Neural cell (in vitro differentiated cells): ENCODE data around the gene SEMA6A. TPM values are rescaled to one million over a fixed set of nuclear protein-coding genes. Genes with fewer than 3 reads are reported as not detected.

Experiments used
- H2AFZ ChIP-seq: fragments of 200-600, 300-800 bp; sonication (generic), shearing (Covaris generic); 2 replicates; pipeline ENCODE4 v1.6.0; 2014; ENCODE audit warnings: low read depth, mild to moderate bottlenecking, antibody characterized with exemption, low read length, moderate library complexity
- H3F3A ChIP-seq: fragments of 200-600 bp; shearing (Covaris generic); 2 replicates; pipeline ENCODE4 v1.6.1; 2016; ENCODE audit warnings: mild to moderate bottlenecking, moderate library complexity, mixed read lengths, antibody characterized with exemption, low read length; ENCODE audit not compliant: insufficient read depth, poor library complexity, severe bottlenecking
- H3K27ac ChIP-seq: fragments of 200-600, 300-800 bp; sonication (generic), shearing (Covaris generic); 2 replicates; pipeline ENCODE4 v1.5.1; 2014; ENCODE audit warnings: mild to moderate bottlenecking, low read length, moderate library complexity
- H3K27me3 ChIP-seq: fragments of 300-800, 200-600 bp; sonication (generic), shearing (Covaris generic); 2 replicates; pipeline ENCODE4 v1.6.0; 2014; ENCODE audit warnings: mild to moderate bottlenecking, low read depth, low read length, moderate library complexity; ENCODE audit not compliant: insufficient read depth
- H3K36me3 ChIP-seq: fragments of 300-800, 200-600 bp; sonication (generic), shearing (Covaris generic); 2 replicates; pipeline ENCODE4 v1.5.1; 2014; ENCODE audit warnings: mild to moderate bottlenecking, antibody characterized with exemption, low read length, moderate library complexity; ENCODE audit not compliant: insufficient read depth
- H3K4me2 ChIP-seq: fragments of 300-800, 200-600 bp; sonication (generic), shearing (Covaris generic); 2 replicates; pipeline ENCODE4 v1.6.0; 2014; ENCODE audit warnings: mild to moderate bottlenecking, low read length
- H3K4me3 ChIP-seq: fragments of 300-800, 200-600 bp; sonication (generic), shearing (Covaris generic); 2 replicates; pipeline ENCODE4 v1.5.1; 2014; ENCODE audit warnings: mild to moderate bottlenecking, low read length, moderate library complexity
- H3K79me2 ChIP-seq: fragments of 200-600 bp; shearing (Covaris generic); replicated peaks from 2 replicates; pipeline ENCODE4 v1.6.0; 2014; ENCODE audit warnings: mild to moderate bottlenecking, low read length, moderate library complexity; ENCODE audit not compliant: insufficient read depth
- H3K9ac ChIP-seq: fragments of 300-800, 200-600 bp; sonication (generic), shearing (Covaris generic); 2 replicates; pipeline ENCODE4 v1.6.1; 2016; ENCODE audit warnings: mild to moderate bottlenecking, low read length, mixed read lengths
- H3K9me2 ChIP-seq: fragments of 200-600 bp; shearing (Covaris generic); 2 replicates; pipeline ENCODE4 v1.6.1; 2016; ENCODE audit warnings: mild to moderate bottlenecking, low read length, mixed read lengths; ENCODE audit not compliant: insufficient read depth
- H3K9me3 ChIP-seq: fragments of 200-600, 300-800 bp; sonication (generic), shearing (Covaris generic); 2 replicates; pipeline ENCODE4 v1.6.1; 2016; ENCODE audit warnings: mild to moderate bottlenecking, mixed run types, low read length, moderate library complexity, mixed read lengths
- H4K20me1 ChIP-seq: fragments of 200-600 bp; shearing (Covaris generic); 2 replicates; pipeline ENCODE4 v1.6.1; 2016; ENCODE audit warnings: mild to moderate bottlenecking, mixed run types; ENCODE audit not compliant: insufficient read depth
- EP300 ChIP-seq: fragments of 450-650 bp; conservative IDR thresholded peaks from 2 replicates; pipeline ENCODE4 v1.6.1; 2014; ENCODE audit warnings: antibody characterized with exemption, mild to moderate bottlenecking, moderate library complexity; ENCODE audit not compliant: poor library complexity, severe bottlenecking
- EZH2 ChIP-seq: fragments of 200-600, 300-800 bp; shearing (Covaris generic), sonication (generic); IDR thresholded peaks from 2 replicates; pipeline ENCODE4 v1.6.1; 2014; ENCODE audit warnings: antibody characterized with exemption, low read length, borderline replicate concordance, mild to moderate bottlenecking; ENCODE audit not compliant: insufficient read depth, poor library complexity, severe bottlenecking
- MXI1 ChIP-seq: fragments of 450-650 bp; conservative IDR thresholded peaks from 2 replicates; pipeline ENCODE4 v1.6.1; 2014; ENCODE audit warnings: antibody characterized with exemption, mild to moderate bottlenecking; ENCODE audit not compliant: poor library complexity, severe bottlenecking
- POLR2AphosphoS5 ChIP-seq: IDR thresholded peaks from 2 replicates; pipeline ENCODE4 v1.6.1; 2012
- RAD21 ChIP-seq: fragments of 450-650 bp; conservative IDR thresholded peaks from 2 replicates; pipeline ENCODE4 v1.6.1; 2014; ENCODE audit warnings: antibody characterized with exemption, mild to moderate bottlenecking, moderate library complexity
- SMC3 ChIP-seq: fragments of 450-650 bp; conservative IDR thresholded peaks from 2 replicates; pipeline ENCODE4 v1.6.1; 2014; ENCODE audit warnings: antibody characterized with exemption, mild to moderate bottlenecking, moderate library complexity; ENCODE audit not compliant: poor library complexity
- TAF1 ChIP-seq: IDR thresholded peaks from 2 replicates; pipeline ENCODE4 v1.6.1; 2012; ENCODE audit warnings: low read depth
- polyA plus RNA-seq: library from polyadenylated mRNA; depleted of rRNA; stranded (reverse); fragments of >200 nt; gene quantifications from 2 replicates; pipeline ENCODE4 v1.2.3, GENCODE V29; 2014
- TF ChIP-seq, protein P1 (sequence below): fragments of 450-650 bp; IDR thresholded peaks from 2 replicates; pipeline ENCODE4 v1.5.1; 2014; ENCODE audit warnings: antibody characterized with exemption, mild to moderate bottlenecking, moderate library complexity; ENCODE audit not compliant: poor library complexity, severe bottlenecking
- TF ChIP-seq, protein P2 (sequence below): IDR thresholded peaks from 2 replicates; pipeline ENCODE4 v1.6.1; 2012; ENCODE audit warnings: borderline replicate concordance

Gene SEMA6A
- polyA plus RNA-seq, 1 donor from 2014 or later, result 6.5 TPM

DNA sequence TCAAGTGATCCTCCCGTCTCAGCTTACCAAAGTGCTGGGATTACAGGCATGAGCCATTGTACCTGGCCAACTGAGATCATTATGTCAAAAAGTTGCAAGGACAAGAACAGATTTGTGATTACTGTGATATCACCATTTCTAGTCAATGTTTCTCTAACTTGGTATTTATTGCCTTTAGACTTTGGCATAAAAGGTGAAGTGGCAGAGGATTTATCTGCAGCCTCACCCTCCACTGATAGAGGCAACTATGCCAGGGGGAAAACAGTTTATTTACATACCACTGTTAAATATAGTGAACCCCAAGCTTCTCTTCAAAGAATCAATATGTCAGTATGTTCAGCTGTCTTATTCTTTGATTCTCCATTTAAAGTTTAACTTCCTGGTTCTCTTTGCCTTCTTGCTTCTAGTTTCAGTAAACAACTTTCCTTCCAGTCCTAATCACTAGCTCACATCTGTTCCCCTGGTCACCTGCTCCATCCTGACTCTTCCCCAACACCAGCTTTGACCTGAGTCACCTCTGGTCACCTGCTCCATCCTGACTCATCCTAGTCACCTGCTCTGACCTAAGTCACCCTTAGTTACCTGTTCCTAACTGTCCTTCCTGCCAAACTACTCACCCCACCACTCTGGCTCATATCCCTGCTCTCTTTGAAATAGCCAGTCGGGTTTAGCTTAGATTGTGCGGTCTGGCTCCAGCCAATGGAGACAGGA, 29.9 kb downstream of the SEMA6A start:
- Histone ChIP-seq H3K27ac (no peak overlapping the region), H3K27me3 (no peaks in the 10 kb centered on the region), H2AFZ (no peak overlapping the region), H3K4me2 (no peak overlapping the region), H3K36me3 (no peaks in the 10 kb centered on the region), H3K9me2 (no peaks in the 10 kb centered on the region), H4K20me1 (no peaks in the 10 kb centered on the region), H3K9me3 (no peaks in the 10 kb centered on the region), H3K4me3 (no peak overlapping the region), H3K9ac (no peak overlapping the region), H3F3A (no peaks in the 10 kb centered on the region), H3K79me2 (peaks cover 20% of the 10 kb centered on the region)
- TF ChIP-seq, protein P1, sequence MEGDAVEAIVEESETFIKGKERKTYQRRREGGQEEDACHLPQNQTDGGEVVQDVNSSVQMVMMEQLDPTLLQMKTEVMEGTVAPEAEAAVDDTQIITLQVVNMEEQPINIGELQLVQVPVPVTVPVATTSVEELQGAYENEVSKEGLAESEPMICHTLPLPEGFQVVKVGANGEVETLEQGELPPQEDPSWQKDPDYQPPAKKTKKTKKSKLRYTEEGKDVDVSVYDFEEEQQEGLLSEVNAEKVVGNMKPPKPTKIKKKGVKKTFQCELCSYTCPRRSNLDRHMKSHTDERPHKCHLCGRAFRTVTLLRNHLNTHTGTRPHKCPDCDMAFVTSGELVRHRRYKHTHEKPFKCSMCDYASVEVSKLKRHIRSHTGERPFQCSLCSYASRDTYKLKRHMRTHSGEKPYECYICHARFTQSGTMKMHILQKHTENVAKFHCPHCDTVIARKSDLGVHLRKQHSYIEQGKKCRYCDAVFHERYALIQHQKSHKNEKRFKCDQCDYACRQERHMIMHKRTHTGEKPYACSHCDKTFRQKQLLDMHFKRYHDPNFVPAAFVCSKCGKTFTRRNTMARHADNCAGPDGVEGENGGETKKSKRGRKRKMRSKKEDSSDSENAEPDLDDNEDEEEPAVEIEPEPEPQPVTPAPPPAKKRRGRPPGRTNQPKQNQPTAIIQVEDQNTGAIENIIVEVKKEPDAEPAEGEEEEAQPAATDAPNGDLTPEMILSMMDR, result no peak
- TF ChIP-seq POLR2AphosphoS5 (no peak), EZH2 (no peak), SMC3 (no peak), EP300 (no peak), TAF1 (no peak), MXI1 (no peak), RAD21 (no peak)
- TF ChIP-seq, protein P2, sequence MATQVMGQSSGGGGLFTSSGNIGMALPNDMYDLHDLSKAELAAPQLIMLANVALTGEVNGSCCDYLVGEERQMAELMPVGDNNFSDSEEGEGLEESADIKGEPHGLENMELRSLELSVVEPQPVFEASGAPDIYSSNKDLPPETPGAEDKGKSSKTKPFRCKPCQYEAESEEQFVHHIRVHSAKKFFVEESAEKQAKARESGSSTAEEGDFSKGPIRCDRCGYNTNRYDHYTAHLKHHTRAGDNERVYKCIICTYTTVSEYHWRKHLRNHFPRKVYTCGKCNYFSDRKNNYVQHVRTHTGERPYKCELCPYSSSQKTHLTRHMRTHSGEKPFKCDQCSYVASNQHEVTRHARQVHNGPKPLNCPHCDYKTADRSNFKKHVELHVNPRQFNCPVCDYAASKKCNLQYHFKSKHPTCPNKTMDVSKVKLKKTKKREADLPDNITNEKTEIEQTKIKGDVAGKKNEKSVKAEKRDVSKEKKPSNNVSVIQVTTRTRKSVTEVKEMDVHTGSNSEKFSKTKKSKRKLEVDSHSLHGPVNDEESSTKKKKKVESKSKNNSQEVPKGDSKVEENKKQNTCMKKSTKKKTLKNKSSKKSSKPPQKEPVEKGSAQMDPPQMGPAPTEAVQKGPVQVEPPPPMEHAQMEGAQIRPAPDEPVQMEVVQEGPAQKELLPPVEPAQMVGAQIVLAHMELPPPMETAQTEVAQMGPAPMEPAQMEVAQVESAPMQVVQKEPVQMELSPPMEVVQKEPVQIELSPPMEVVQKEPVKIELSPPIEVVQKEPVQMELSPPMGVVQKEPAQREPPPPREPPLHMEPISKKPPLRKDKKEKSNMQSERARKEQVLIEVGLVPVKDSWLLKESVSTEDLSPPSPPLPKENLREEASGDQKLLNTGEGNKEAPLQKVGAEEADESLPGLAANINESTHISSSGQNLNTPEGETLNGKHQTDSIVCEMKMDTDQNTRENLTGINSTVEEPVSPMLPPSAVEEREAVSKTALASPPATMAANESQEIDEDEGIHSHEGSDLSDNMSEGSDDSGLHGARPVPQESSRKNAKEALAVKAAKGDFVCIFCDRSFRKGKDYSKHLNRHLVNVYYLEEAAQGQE, result no peak

DNA sequence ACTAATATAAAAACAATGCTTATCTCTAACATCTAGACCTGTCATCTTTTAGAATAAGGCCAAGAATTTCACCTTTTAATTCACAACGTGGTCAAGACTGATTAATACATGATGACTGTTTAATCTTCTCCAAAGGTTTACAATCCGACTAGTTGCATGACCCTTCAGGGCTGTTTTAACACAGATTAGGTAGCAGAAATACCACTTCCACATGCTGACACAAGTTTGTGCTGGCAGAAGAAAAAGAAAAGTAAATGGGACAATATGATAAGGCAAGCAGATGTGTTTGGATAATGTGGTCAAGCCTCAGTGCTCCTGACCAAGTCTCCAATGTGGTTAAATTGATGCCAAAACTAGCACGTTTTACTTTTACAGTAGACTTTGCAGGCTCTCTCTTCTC, 31.1 kb downstream of the SEMA6A start:
- Histone ChIP-seq H3K9me3 (no peaks in the 10 kb centered on the region), H3K36me3 (no peaks in the 10 kb centered on the region), H3K4me3 (no peak overlapping the region), H3K4me2 (no peak overlapping the region), H3K9me2 (no peaks in the 10 kb centered on the region), H3K79me2 (peaks cover 19% of the 10 kb centered on the region), H4K20me1 (no peaks in the 10 kb centered on the region), H3K27me3 (no peaks in the 10 kb centered on the region), H3K9ac (no peak overlapping the region), H3K27ac (no peak overlapping the region), H2AFZ (no peak overlapping the region), H3F3A (no peaks in the 10 kb centered on the region)
- no peak for TF ChIP-seq RAD21
- TF ChIP-seq, protein P1, result no peak
- no peak for TF ChIP-seq TAF1
- no peak for TF ChIP-seq SMC3
- TF ChIP-seq EP300, result no peak
- TF ChIP-seq EZH2, result no peak
- TF ChIP-seq POLR2AphosphoS5, result no peak
- no peak for TF ChIP-seq MXI1
- TF ChIP-seq, protein P2, result no peak
